ENCODE results near the gene TTC34.
A peak's percentile ranks its signal among the peaks of the same experiment; 100 is the strongest.
"Not testable (repeated sequence)": the region's sequence is repeated elsewhere in the genome, so short reads cannot be mapped to it uniquely, and the experiment has no call there.

Gene TTC34

DNA sequence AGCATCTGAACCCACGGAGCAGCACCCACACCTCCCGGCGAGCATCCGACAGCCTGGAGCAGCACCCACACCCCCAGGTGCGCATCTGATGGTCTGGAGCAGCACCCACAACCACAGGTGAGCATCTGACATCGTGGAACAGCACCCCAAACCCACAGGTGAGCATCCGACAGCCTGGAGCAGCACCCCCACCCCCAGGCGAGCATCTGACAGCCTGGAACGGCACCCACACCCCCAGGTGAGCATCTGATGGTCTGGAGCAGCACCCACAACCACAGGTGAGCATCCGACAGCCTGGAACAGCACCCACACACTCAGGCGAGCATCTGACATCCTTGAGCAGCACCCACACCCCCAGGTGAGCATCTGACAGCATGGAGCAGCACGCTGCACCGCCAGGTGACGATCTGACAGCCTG lies 114.3 kb downstream of the TTC34 start:
- DNase-seq (ENCODE audit: low read depth) = not testable (repeated sequence)

DNA sequence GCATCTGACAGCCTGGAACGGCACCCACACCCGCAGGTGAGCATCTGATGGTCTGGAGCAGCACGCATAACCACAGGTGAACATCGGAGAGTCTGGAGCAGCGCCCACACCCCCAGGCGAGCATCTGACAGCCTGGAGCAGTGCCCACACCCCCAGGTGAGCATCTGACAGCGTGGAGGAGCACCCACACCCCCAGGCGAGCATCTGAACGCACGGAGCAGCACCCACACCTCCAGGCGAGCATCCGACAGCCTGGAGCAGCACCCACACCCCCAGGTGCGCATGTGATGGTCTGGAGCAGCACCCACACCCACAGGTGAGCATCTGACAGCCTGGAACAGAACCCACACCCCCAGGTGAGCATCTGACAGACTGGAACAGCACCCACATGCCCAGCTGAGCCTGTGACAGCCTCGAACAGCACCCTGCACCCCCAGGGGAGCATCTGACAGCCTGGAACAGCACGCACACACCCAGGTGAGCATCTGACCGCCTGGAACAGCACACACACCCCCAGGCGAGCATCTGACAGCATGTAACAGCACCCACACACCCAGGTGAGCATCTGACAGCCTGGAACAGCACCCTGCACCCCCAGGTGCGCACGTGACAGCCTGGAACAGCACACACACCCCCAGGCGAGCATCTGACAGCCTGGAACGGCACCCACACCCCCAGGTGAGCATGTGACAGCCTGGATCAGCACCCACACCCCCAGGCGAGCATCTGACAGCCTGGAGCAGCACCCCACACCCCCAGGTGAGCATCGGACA lies 115.2 kb downstream of the TTC34 start:
- H3K4me3 ChIP-seq (ENCODE audit: low read depth, low read length); DNase-seq (ENCODE audit: low read depth); in situ Hi-C loops (cut with HindIII; ENCODE audit: low sequenced_read_pairs): not testable (repeated sequence)

More for the DNA sequence above, 114.3 kb downstream of the TTC34 start:
- in situ Hi-C loops (cut with HindIII; ENCODE audit: low sequenced_read_pairs); H3K4me3 ChIP-seq (ENCODE audit: low read depth, low read length): not testable (repeated sequence)

DNA sequence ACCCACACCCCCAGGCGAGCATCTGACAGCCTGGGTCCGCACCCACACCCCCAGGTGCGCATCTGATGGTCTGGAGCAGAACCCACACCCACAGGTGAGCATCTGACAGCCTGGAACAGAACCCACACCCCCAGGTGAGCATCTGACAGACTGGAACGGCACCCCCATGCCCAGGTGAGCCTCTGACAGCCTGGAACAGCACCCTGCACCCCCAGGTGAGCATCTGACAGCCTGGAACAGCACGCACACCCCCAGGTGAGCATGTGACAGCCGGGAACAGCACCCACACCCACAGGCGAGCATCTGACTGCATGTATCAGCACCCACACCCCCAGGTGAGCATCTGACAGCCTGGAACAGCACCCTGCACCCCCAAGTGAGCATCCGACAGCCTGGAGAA lies 115.8 kb downstream of the TTC34 start:
- DNase-seq (ENCODE audit: low read depth); H3K4me3 ChIP-seq (ENCODE audit: low read depth, low read length); in situ Hi-C loops (cut with HindIII; ENCODE audit: low sequenced_read_pairs): not testable (repeated sequence)

DNA sequence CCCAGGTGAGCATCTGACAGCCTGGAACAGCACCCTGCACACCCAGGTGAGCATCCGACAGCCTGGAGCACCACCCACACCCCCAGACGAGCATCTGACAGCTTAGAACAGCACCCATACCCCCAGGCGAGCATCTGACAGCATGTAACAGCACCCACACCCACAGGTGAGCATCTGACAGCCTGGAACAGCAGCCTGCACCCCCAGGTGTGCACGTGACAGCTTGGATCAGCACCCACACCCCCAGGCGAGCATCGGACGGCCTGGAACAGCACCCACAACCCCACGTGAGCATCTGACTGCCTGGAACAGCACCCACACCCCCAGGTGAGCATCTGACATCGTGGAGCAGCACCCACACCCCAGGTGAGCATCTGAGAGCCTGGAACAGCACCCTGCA lies 116.6 kb downstream of the TTC34 start:
- H3K4me3 ChIP-seq (ENCODE audit: low read depth, low read length); DNase-seq (ENCODE audit: low read depth); in situ Hi-C loops (cut with HindIII; ENCODE audit: low sequenced_read_pairs): not testable (repeated sequence)

DNA sequence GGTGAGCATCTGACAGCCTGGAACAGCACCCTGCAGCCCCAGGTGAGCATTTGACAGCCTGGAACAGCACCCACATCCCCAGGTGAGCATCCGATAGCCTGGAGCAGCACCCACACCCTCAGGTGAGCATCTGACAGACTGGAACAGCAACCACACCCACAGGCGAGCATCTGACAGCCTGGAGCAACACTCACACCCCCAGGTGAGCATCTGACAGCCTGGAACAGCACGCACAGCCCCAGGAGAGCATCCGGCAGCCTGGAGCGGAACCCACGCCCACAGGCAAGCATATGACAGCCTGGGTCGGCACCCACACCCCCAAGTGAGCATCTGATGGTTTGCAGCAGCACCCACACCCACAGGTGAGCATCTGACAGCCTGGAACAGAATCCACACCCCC lies 117.5 kb downstream of the TTC34 start:
- H3K4me3 ChIP-seq (ENCODE audit: low read depth, low read length); in situ Hi-C loops (cut with HindIII; ENCODE audit: low sequenced_read_pairs); DNase-seq (ENCODE audit: low read depth): not testable (repeated sequence)

DNA sequence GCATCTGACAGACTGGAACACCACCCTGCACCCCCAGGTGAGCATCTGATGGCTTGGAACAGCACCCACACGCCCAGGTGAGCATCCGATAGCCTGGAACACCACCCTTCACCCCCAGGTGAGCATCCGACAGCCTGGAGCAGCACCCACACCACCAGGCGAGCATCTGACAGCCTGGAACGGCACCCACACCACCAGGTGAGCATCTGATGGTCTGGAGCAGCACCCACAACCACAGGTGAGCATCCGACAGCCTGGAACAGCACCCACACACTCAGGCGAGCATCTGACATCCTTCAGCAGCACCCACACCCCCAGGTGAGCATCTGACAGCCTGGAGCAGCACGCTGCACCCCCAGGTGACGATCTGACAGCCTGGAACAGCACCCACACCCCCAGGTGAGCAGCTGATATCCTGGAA lies 118.2 kb downstream of the TTC34 start:
- DNase-seq (ENCODE audit: low read depth); in situ Hi-C loops (cut with HindIII; ENCODE audit: low sequenced_read_pairs); H3K4me3 ChIP-seq (ENCODE audit: low read depth, low read length): not testable (repeated sequence)

DNA sequence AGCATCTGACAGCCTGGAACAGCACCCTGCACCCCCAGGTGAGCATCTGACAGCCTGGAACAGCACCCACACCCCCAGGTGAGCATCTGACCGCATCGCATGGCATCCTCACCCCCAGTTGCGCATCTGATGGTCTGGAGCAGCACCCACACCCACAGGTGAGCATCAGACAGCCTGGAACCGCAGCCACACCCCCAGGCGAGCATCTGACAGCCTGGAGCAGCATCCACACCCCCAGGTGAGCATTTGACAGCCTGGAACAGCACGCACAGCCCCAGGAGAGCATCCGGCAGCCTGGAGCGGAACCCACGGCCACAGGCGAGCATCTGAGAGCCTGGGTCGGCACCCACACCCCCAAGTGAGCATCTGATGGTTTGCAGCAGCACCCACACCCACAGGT lies 118.6 kb downstream of the TTC34 start:
- H3K4me3 ChIP-seq (ENCODE audit: low read depth, low read length); in situ Hi-C loops (cut with HindIII; ENCODE audit: low sequenced_read_pairs); DNase-seq (ENCODE audit: low read depth): not testable (repeated sequence)

DNA sequence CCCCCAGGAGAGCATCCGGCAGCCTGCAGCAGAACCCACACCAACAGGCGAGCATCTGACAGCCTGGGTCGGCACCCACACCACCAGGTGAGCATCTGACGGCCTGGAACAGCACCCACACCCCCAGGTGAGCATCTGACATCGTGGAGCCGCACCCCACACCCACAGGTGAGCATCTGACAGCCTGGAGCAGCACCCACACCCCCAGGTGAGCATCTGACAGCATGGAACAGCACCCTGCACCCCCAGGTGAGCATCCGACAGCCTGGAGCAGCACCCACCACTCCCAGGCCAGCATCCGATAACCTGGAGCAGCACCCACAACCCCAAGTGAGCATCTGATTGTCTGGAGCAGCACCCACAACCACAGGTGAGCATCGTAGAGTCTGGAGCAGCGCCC lies 124.8 kb downstream of the TTC34 start:
- in situ Hi-C loops (cut with HindIII; ENCODE audit: low sequenced_read_pairs); DNase-seq (ENCODE audit: low read depth); H3K4me3 ChIP-seq (ENCODE audit: low read depth, low read length): not testable (repeated sequence)

DNA sequence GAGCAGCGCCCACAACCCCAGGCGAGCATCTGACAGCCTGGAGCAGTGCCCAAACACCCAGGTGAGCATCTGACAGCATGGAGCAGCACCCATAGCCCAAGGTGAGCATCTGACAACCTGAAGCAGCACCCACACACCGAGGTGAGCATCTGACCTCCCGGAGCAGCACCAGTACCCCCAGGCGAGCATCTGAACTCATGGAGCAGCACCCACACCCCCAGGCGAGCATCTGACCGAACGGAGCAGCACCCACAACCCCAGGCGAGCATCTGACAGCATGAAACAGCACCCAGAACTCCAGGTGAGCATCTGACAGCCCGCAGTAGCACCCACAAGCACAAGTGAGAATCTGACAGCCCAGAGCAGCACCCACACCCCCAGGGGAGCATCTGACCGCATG lies 129.8 kb downstream of the TTC34 start:
- in situ Hi-C loops (cut with HindIII; ENCODE audit: low sequenced_read_pairs); H3K4me3 ChIP-seq (ENCODE audit: low read depth, low read length); DNase-seq (ENCODE audit: low read depth): not testable (repeated sequence)

DNA sequence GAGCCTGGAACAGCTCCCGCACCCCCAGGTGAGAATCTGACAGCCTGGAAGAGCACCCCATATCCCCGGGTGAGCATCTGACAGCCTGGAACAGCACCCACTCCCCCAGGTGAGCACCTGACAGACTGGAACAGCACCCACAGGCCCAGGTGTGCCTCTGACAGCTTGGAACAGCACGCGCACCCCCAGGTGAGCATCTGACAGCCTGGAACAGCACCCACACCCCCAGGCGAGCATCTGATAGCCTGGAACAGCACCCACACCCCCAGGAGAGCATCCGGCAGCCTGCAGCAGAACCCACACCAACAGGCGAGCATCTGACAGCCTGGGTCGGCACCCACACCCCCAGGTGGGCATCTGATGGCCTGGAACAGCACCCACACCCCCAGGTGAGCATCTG lies 141.7 kb downstream of the TTC34 start:
- H3K4me3 ChIP-seq (ENCODE audit: low read depth, low read length); DNase-seq (ENCODE audit: low read depth); in situ Hi-C loops (cut with HindIII; ENCODE audit: low sequenced_read_pairs): not testable (repeated sequence)

DNA sequence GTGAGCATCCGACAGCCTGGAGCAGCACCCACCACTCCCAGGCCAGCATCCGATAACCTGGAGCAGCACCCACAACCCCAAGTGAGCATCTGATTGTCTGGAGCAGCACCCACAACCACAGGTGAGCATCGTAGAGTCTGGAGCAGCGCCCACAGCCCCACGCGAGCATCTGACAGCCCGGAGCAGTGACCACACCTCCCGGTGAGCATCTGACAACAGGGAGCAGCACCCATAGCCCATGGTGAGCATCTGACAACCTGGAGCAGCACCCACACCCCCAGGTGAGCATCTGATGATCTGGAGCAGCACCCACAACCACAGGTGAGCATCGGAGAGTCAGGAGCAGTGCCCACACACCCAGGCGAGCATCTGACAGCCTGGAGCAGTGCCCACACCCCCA lies 143.6 kb downstream of the TTC34 start:
- in situ Hi-C loops (cut with HindIII; ENCODE audit: low sequenced_read_pairs); DNase-seq (ENCODE audit: low read depth); H3K4me3 ChIP-seq (ENCODE audit: low read depth, low read length): not testable (repeated sequence)

DNA sequence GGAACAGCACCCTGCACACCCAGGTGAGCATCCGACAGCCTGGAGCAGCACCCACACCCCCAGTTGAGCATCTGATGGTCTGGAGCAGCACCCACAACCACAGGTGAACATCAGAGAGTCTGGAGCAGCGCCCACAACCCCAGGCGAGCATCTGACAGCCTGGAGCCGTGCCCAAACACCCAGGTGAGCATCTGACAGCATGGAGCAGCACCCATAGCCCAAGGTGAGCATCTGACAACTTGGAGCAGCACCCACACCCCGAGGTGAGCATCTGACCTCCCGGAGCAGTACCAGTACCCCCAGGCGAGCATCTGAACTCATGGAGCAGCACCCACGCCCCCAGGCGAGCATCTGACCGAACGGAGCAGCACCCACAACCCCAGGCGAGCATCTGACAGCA lies 144.4 kb downstream of the TTC34 start:
- H3K4me3 ChIP-seq (ENCODE audit: low read depth, low read length); in situ Hi-C loops (cut with HindIII; ENCODE audit: low sequenced_read_pairs); DNase-seq (ENCODE audit: low read depth): not testable (repeated sequence)

DNA sequence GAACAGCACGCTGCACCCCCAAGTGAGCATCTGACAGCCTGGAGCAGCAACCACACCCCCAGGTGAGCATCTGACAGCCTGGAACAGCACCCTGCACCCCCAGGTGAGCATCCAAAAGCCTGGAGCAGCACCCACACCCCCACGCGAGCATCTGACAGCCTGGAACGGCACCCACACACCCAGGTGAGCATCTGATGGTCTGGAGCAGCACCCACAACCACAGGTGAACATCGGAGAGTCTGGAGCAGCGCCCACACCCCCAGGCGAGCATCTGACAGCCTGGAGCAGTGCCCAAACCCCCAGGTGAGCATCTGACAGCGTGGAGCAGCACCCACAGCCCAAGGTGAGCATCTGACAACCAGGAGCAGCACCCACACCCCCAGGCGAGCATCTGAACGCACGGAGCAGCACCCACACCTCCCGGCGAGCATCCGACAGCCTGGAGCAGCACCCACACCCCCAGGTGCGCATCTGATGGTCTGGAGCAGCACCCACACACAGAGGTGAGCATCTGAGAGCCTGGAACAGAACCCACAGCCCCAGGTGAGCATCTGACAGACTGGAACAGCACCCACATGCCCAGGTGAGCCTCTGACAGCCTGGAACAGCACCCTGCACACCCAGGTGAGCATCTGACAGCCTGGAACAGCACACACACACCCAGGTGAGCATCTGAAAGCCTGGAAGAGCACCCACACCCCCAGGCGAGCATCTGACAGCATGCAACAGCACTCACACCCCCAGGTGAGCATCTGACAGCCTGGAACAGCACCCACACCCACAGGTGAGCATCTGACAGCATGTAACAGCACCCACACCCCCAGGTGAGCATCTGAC lies 145.7 kb downstream of the TTC34 start:
- DNase-seq (ENCODE audit: low read depth); H3K4me3 ChIP-seq (ENCODE audit: low read depth, low read length); in situ Hi-C loops (cut with HindIII; ENCODE audit: low sequenced_read_pairs): not testable (repeated sequence)

DNA sequence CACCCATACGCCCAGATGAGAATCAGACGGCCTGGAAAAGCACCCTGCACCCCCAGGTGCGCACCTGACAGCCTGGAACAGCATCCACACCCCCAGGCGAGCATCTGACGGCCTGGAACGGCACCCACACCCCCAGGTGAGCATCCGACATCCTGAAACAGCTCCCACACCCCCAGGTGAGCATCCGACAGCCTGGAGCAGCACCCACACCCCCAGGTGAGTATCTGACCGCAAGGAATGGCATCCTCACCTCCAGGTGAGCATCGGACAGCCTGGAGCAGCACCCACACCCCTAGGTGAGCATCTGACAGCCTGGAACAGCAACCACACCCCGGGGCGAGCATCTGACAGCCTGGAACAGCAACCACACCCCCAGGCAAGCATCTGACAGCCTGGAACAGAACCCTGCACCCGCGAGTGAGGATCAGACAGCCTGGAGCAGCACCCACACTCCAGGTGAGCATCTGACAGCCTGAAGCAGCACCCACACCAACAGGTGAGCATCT lies 147.0 kb downstream of the TTC34 start:
- in situ Hi-C loops (cut with HindIII; ENCODE audit: low sequenced_read_pairs); DNase-seq (ENCODE audit: low read depth); H3K4me3 ChIP-seq (ENCODE audit: low read depth, low read length): not testable (repeated sequence)

DNA sequence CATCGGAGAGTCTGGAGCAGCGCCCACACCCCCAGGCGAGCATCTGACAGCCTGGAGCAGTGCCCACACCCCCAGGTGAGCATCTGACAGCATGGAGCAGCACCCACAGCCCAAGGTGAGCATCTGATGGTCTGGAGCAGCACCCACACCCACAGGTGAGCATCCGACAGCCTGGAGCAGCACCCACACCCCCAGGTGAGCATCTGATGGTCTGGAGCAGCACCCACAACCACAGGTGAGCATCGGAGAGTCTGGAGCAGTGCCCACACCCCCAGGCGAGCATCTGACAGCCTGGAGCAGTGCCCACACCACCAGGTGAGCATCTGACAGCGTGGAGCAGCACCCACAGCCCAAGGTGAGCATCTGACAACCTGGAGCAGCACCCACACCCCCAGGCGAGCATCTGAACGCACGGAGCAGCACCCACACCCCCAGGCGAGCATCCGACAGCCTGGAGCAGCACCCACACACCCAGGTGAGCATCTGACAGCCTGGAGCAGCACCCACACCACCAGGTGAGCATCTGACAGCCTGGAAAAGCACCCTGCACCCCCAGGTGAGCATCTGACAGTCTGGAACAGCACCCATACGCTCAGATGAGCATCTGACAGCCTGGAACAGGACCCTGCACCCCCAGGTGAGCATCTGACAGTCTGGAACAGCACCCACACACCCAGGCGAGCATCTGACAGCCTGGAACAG lies 147.6 kb downstream of the TTC34 start:
- DNase-seq (ENCODE audit: low read depth) = peak; percentile 20
- in situ Hi-C loops (cut with HindIII; ENCODE audit: low sequenced_read_pairs); H3K4me3 ChIP-seq (ENCODE audit: low read depth, low read length): not testable (repeated sequence)

DNA sequence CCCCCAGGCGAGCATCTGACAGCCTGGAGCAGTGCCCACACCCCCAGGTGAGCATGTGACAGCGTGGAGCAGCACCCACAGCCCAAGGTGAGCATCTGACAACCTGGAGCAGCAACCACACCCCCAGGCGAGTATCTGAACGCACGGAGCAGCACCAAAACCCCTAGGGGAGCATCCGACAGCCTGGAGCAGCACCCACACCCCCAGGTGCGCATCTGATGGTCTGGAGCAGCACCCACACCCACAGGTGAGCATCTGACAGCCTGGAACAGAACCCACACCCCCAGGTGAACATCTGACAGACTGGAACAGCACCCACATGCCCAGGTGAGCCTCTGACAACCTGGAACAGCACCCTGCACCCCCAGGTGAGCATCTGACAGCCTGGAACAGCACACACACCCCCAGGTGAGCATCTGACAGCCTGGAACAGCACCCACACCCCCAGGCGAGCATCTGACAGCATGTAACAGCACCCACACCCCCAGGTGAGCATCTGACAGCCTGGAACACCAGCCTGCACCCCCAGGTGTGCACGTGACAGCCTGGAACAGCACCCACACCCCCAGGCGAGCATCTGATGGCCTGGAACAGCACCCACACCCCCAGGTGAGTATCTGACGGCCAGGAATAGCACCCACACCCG lies 148.4 kb downstream of the TTC34 start:
- DNase-seq (ENCODE audit: low read depth); in situ Hi-C loops (cut with HindIII; ENCODE audit: low sequenced_read_pairs); H3K4me3 ChIP-seq (ENCODE audit: low read depth, low read length): not testable (repeated sequence)
